SH-SY5Y (cell line): ENCODE results near the gene KIAA1614.

ENCODE experiments used
- GATA2 ChIP-seq: IDR thresholded peaks from 2 replicates; pipeline ENCODE4 v1.6.1; 2011; ENCODE audit warnings: mild to moderate bottlenecking, low read depth, low read length
- GATA3 ChIP-seq: IDR thresholded peaks from 2 replicates; pipeline ENCODE4 v1.6.1; 2011; ENCODE audit warnings: low read depth, mild to moderate bottlenecking, low read length, moderate library complexity

GRCh38 chr1:180973369-180973768 lies 60.7 kb downstream of the KIAA1614 start:
- no peak for TF ChIP-seq GATA3
- TF ChIP-seq GATA2: no peak
